Spleen (tissue), 11 donors: ENCODE results near the gene SUPT5H. TPM values are rescaled to one million over a fixed set of nuclear protein-coding genes. Genes with fewer than 3 reads are reported as not detected.

Experiments
- DNase-seq: peaks from one replicate; pipeline ENCODE4 v3.0.0-alpha.2; 2020
- H3K27ac ChIP-seq, 8 donors: fragments of 200-600 bp; sonication (generic) in 7 of 8; 1 replicate in 4 of 8; 2 replicates in 4 of 8; pipeline versions ENCODE4 v1.5.0 to v1.8.0; 2016 to 2021; ENCODE audit warnings: inconsistent platforms in 4 of 8, mild to moderate bottlenecking in 4 of 8, moderate library complexity in 1 of 8
- H3K27me3 ChIP-seq, 7 donors: fragments of 200-600 bp; sonication (generic) in 6 of 7; replicated peaks in 1 of 7; 1 replicate in 4 of 7; 2 replicates in 3 of 7; pipeline versions ENCODE4 v1.5.0 to v1.8.0; 2016 to 2021; ENCODE audit warnings: inconsistent platforms in 3 of 7, mild to moderate bottlenecking in 1 of 7
- H3K36me3 ChIP-seq, 6 donors: fragments of 200-600 bp; sonication (generic) in 5 of 6; 1 replicate in 4 of 6; 2 replicates in 2 of 6; pipeline versions ENCODE4 v1.5.0 to v1.8.0; 2016 to 2021; ENCODE audit warnings: inconsistent platforms in 2 of 6
- H3K4me1 ChIP-seq, 6 donors: fragments of 200-600 bp; sonication (generic) in 5 of 6; 1 replicate in 3 of 6; 2 replicates in 3 of 6; pipeline versions ENCODE4 v1.5.0 to v1.8.0; 2016 to 2021; ENCODE audit warnings: inconsistent platforms in 3 of 6
- H3K4me3 ChIP-seq, 8 donors: fragments of 200-600 bp; sonication (generic) in 7 of 8; 1 replicate in 4 of 8; 2 replicates in 4 of 8; pipeline versions ENCODE4 v1.5.0 to v1.8.0; 2016 to 2021; ENCODE audit warnings: inconsistent platforms in 4 of 8, mild to moderate bottlenecking in 4 of 8, moderate library complexity in 2 of 8
- H3K9me3 ChIP-seq, 8 donors: fragments of 200-600 bp; sonication (generic) in 7 of 8; 1 replicate in 4 of 8; 2 replicates in 4 of 8; pipeline versions ENCODE4 v1.5.0 to v1.8.0; 2016 to 2021; ENCODE audit warnings: inconsistent platforms in 4 of 8
- POLR2A ChIP-seq, 3 donors: fragments of 450-650 bp; IDR thresholded peaks; one replicate each; pipeline ENCODE4 v1.5.1; 2017; ENCODE audit warnings: antibody characterized with exemption in 3 of 3, mild to moderate bottlenecking in 1 of 3
- POLR2AphosphoS5 ChIP-seq, 3 donors: sonication (generic); formaldehyde crosslinking; IDR thresholded peaks; one replicate each; pipeline ENCODE4 v1.5.1; 2017; ENCODE audit warnings: antibody characterized with exemption in 3 of 3
- WGBS, 5 donors: extraction: QIAGEN DNeasy Blood & Tissue Kit in 3 of 5; methylation state at CpG; one replicate each; pipeline versions ENCODE4 v1.1.5 to v1.1.7; 2013 to 2018; 5-methylcytosine and 5-hydroxymethylcytosine counted together
- intact Hi-C: fragments of 100-400 bp; cut with DNase I; formaldehyde crosslinking; loops from one replicate; pipeline ENCODE4 v1.15.0; 2023; ENCODE audit warnings: low total_unique reads
- polyA plus RNA-seq, 3 donors: library from polyadenylated mRNA; stranded (reverse); fragments of 200-250 nt; gene quantifications; one replicate each; pipeline ENCODE4 v1.2.1, GENCODE V29; 2013
- total RNA-seq, 7 donors: library from RNA; depleted of rRNA in 3 of 7; stranded (reverse); fragments of >200 nt in 3 of 7; fragmentation: NEBNext Ultra II Directional in 4 of 7; extraction: Animal tissue kit (Norgen Biotek cat#: 25700) in 4 of 7; gene quantifications; one replicate each; pipeline versions ENCODE4 v1.1.0 to v1.2.1, GENCODE V29; 2016 to 2021
- TF ChIP-seq, protein P1 (sequence below), 11 experiments: fragments of 200-600 bp in 7 of 11; fragments of 450-650 bp in 4 of 11; sonication (generic) in 4 of 11; IDR thresholded peaks in 8 of 11; conservative IDR thresholded peaks in 3 of 11; 1 replicate in 7 of 11; 2 replicates in 4 of 11; pipeline versions ENCODE4 v1.4.0 to v1.8.0; 2016 to 2021; ENCODE audit warnings: antibody characterized with exemption in 11 of 11, inconsistent platforms in 4 of 11, mild to moderate bottlenecking in 1 of 11
- donor health status: healthy with polysubstance abuse.
- donor health status: DM: no; HTN: no; CAD: no; lungs with moderate emphysema.
- donor health status: DM: no; HTN: no; CAD: no.
- donor health status: Bipolar disorder and iron deficiency.
- donor health status: healthy.
- donor health status: DM: no; HTN: no; CAD: no.
- donor health status: DM: yes; HTN: yes; CAD: no.

Gene SUPT5H
- total and polyA plus RNA-seq, 10 donors, result 95.8 to 225 (median 109) TPM

- Histone ChIP-seq H3K36me3 (peaks cover 11 to 100% (median 82%) of the 10 kb centered on the region in 6 donors), H3K4me1 (no peaks in the 10 kb centered on the region), H3K9me3 (no peaks in the 10 kb centered on the region), H3K27me3 (no peaks in the 10 kb centered on the region), H3K4me3 (no peak overlapping the region), H3K27ac (no peak overlapping the region)
- TF ChIP-seq POLR2AphosphoS5 (IDR thresholded peaks at IDR 0.05) (peak in 1 of 3 donors; percentile 53), POLR2A (IDR thresholded peaks at IDR 0.05) (no peak)
- DNase-seq, result no peak
- 94 to 97% (median 95%) methylated on average over 17 to 18 of the region's 18 CpGs for WGBS, 5 donors
- intact Hi-C loops, result no loop called here
Observed at GRCh38 chr19:39465956-39466747, 20.8 kb downstream of the SUPT5H start.

DNA sequence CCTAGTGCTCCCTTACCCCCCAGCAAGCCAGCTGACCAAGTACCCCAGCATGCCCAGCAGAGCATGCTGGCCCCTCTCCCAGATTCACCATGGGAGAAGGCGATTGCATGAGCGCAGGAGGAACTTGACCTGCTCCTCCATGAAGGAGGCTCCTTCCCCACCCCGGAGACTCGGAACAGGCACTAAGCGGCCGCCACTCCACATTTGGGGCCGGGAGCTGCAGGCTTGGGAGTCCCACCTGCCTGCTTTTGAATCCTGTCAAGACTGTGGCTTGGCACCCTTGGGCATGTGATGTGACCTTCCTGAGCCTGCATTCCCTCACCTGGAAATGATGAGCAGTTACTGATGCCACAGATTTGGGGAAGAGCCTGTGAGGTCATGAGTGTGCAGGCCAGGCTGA lies 22.6 kb downstream of the SUPT5H start:
- Histone ChIP-seq H3K27ac (no peak overlapping the region), H3K27me3 (no peaks in the 10 kb centered on the region), H3K36me3 (peaks cover 15 to 100% (median 91%) of the 10 kb centered on the region in 6 donors), H3K4me1 (no peaks in the 10 kb centered on the region), H3K9me3 (no peaks in the 10 kb centered on the region), H3K4me3 (no peak overlapping the region)
- TF ChIP-seq POLR2AphosphoS5 (IDR thresholded peaks at IDR 0.05) (peak in 1 of 3 donors; percentile 42), POLR2A (IDR thresholded peaks at IDR 0.05) (no peak)
- TF ChIP-seq, protein P1, sequence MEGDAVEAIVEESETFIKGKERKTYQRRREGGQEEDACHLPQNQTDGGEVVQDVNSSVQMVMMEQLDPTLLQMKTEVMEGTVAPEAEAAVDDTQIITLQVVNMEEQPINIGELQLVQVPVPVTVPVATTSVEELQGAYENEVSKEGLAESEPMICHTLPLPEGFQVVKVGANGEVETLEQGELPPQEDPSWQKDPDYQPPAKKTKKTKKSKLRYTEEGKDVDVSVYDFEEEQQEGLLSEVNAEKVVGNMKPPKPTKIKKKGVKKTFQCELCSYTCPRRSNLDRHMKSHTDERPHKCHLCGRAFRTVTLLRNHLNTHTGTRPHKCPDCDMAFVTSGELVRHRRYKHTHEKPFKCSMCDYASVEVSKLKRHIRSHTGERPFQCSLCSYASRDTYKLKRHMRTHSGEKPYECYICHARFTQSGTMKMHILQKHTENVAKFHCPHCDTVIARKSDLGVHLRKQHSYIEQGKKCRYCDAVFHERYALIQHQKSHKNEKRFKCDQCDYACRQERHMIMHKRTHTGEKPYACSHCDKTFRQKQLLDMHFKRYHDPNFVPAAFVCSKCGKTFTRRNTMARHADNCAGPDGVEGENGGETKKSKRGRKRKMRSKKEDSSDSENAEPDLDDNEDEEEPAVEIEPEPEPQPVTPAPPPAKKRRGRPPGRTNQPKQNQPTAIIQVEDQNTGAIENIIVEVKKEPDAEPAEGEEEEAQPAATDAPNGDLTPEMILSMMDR (IDR thresholded peaks at IDR 0.05 in 8 of 11, conservative IDR thresholded peaks at IDR 0.05 in 3 of 11), result no peak
- no peak for DNase-seq
- intact Hi-C loops, result no loop called here
- WGBS, 5 donors, result 93 to 100% (median 95%) methylated on average over 3 to 7 of the region's 7 CpGs

GRCh38 chr19:39469036-39469435 lies 23.7 kb downstream of the SUPT5H start:
- H3K27ac ChIP-seq, result no peak overlapping the region
- 88 to 94% (median 93%) methylated on average over 11 of the region's 11 CpGs; no CpG with 5 or more reads in 1 of the 5 donors for WGBS, 5 donors
- intact Hi-C loops, result no loop called here
- H3K27me3 ChIP-seq, result no peaks in the 10 kb centered on the region
- peak; percentile 10 to 45 (median 28) for TF ChIP-seq POLR2AphosphoS5 (IDR thresholded peaks at IDR 0.05)
- TF ChIP-seq POLR2A (IDR thresholded peaks at IDR 0.05), result no peak
- TF ChIP-seq, protein P1 (IDR thresholded peaks at IDR 0.05 in 8 of 11, conservative IDR thresholded peaks at IDR 0.05 in 3 of 11), result no peak
- H3K36me3 ChIP-seq, result peaks cover 15 to 100% (median 100%) of the 10 kb centered on the region in 6 donors
- no peaks in the 10 kb centered on the region for H3K4me1 ChIP-seq
- H3K4me3 ChIP-seq, result no peak overlapping the region
- H3K9me3 ChIP-seq, result no peaks in the 10 kb centered on the region
- DNase-seq, result no peak

DNA sequence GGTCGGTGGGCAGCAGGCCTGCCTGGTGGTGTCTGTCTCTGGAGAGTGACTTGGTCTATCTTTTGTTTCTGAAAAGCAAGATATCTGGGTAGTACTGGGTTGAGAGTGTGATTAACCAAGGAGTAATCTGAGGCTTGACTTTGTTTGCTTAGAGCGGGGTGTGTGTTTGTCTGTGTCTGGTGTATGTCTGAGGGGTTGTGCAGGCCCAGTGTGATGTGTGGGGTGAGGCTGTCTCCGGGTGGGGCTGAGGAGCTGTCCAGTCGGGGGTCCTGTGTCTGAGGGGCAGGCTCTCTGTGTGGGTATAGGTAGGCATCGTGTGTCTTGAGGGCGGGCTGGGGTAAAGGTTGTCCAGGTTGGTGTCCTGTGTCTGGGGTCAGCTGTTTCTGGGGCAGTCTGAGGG lies 24.2 kb downstream of the SUPT5H start:
- H3K4me3 ChIP-seq, result no peak overlapping the region
- no peaks in the 10 kb centered on the region for H3K4me1 ChIP-seq
- DNase-seq, result no peak
- WGBS, 5 donors, result 79 to 98% (median 95%) methylated on average over 6 of the region's 6 CpGs
- H3K27ac ChIP-seq, result no peak overlapping the region
- intact Hi-C loops, result no loop called here
- peaks cover 14 to 100% (median 100%) of the 10 kb centered on the region in 6 donors for H3K36me3 ChIP-seq
- no peaks in the 10 kb centered on the region for H3K9me3 ChIP-seq
- TF ChIP-seq POLR2AphosphoS5 (IDR thresholded peaks at IDR 0.05) (no peak), POLR2A (IDR thresholded peaks at IDR 0.05) (no peak)
- TF ChIP-seq, protein P1 (IDR thresholded peaks at IDR 0.05 in 8 of 11, conservative IDR thresholded peaks at IDR 0.05 in 3 of 11), result no peak
- H3K27me3 ChIP-seq, result no peaks in the 10 kb centered on the region
